MCF 10A (cell line): ENCODE data around the gene PPM1H. TPM values are rescaled to one million over a fixed set of nuclear protein-coding genes. Genes with fewer than 3 reads are reported as not detected.

ENCODE experiments used
- Bru-seq: library from RNA; stranded (reverse); fragments of 400-500 nt; gene quantifications from one replicate; lab custom pipeline; 2021; lab: Mats Ljungman, UMichigan
- BruChase-seq, 2 experiments: library from RNA; stranded (reverse); fragments of 400-500 nt; gene quantifications; one replicate each; lab custom pipeline; 2021; lab: Mats Ljungman, UMichigan
- BruUV-seq: library from RNA; stranded (reverse); fragments of 400-500 nt; replicated peaks from 2 replicates; lab custom pipeline; 2021; lab: Mats Ljungman, UMichigan
- CTCF ChIA-PET: fragments of 300-600 bp; sonication (Branson Sonifier 250); formaldehyde crosslinking; extraction: SDS; loops from one replicate; lab custom pipeline; 2021; ENCODE audit warnings: antibody characterized with exemption, inconsistent platforms; lab: Yijun Ruan, JAX
- POLR2A ChIA-PET: fragments of 300-600, 350-650 bp; sonication (Branson Sonifier 250); formaldehyde crosslinking; extraction: SDS; loops from one replicate; lab custom pipeline; 2020; ENCODE audit warnings: antibody characterized with exemption, inconsistent platforms; lab: Yijun Ruan, JAX
- DNase-seq: peaks from one replicate; pipeline ENCODE4 v3.0.0-alpha.2; 2018; ENCODE audit not compliant: unreplicated experiment
- H3K27ac Mint-ChIP-seq: one replicate; pipeline ENCODE4 v1.8.0; 2022; ENCODE audit warnings: mild to moderate bottlenecking, low read depth, mixed read lengths; ENCODE audit not compliant: unreplicated experiment
- H3K27me3 Mint-ChIP-seq: one replicate; pipeline ENCODE4 v1.8.0; 2022; ENCODE audit warnings: mixed read lengths; ENCODE audit not compliant: insufficient read depth, unreplicated experiment
- H3K36me3 Mint-ChIP-seq: one replicate; pipeline ENCODE4 v1.8.0; 2022; ENCODE audit warnings: mild to moderate bottlenecking, moderate library complexity, mixed read lengths; ENCODE audit not compliant: insufficient read depth, unreplicated experiment
- H3K4me1 Mint-ChIP-seq: one replicate; pipeline ENCODE4 v1.8.0; 2022; ENCODE audit warnings: mixed read lengths; ENCODE audit not compliant: insufficient read depth, unreplicated experiment
- H3K4me3 Mint-ChIP-seq: one replicate; pipeline ENCODE4 v1.8.0; 2022; ENCODE audit warnings: mild to moderate bottlenecking, moderate library complexity, mixed read lengths; ENCODE audit not compliant: unreplicated experiment
- H3K9me3 Mint-ChIP-seq: one replicate; pipeline ENCODE4 v1.8.0; 2022; ENCODE audit warnings: mixed read lengths; ENCODE audit not compliant: unreplicated experiment
- intact Hi-C: fragments of 100-400 bp; cut with micrococcal nuclease; formaldehyde crosslinking; loops from 2 replicates; pipeline ENCODE4 v1.14.1; 2022
- long read RNA-seq: library from polyadenylated mRNA; stranded (forward); transcript quantifications from one replicate; pipeline ENCODE4 v2.0.0, GENCODE V29; 2022
- total RNA-seq: library from RNA; stranded (reverse); gene quantifications from 2 replicates; pipeline ENCODE4 v1.2.3, GENCODE V29; 2022
- TF ChIP-seq, protein P1 (sequence below): fragments of 200-600 bp; IDR thresholded peaks from one replicate; pipeline ENCODE4 v1.8.0; 2022; ENCODE audit warnings: antibody characterized with exemption, mild to moderate bottlenecking; ENCODE audit not compliant: unreplicated experiment

Gene PPM1H, protein sequence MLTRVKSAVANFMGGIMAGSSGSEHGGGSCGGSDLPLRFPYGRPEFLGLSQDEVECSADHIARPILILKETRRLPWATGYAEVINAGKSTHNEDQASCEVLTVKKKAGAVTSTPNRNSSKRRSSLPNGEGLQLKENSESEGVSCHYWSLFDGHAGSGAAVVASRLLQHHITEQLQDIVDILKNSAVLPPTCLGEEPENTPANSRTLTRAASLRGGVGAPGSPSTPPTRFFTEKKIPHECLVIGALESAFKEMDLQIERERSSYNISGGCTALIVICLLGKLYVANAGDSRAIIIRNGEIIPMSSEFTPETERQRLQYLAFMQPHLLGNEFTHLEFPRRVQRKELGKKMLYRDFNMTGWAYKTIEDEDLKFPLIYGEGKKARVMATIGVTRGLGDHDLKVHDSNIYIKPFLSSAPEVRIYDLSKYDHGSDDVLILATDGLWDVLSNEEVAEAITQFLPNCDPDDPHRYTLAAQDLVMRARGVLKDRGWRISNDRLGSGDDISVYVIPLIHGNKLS
- total RNA-seq (0.49 and 2.0 TPM in 2 replicates), Bru-seq, nascent RNA (percentile 28 among the genes with signal in this experiment), BruChase-seq, experiment 1, labeled RNA remaining after a 6-hour chase (percentile 22 among the genes with signal in this experiment), BruChase-seq, experiment 2, labeled RNA remaining after a 2-hour chase (percentile 22 among the genes with signal in this experiment)
- long read RNA-seq, full-length matches to known transcripts = 3 of 7 reads
- long read RNA-seq, partial matches to known transcripts = 2 of 7 reads
- long read RNA-seq, other reads (novel, unspliced or antisense) = 2 of 7 reads

- Mint-ChIP-seq H3K27ac (peak within 1 kb of the TSS; percentile 61), H3K4me3 (peak within 1 kb of the TSS; percentile 84), H3K4me1 (peaks cover 13% of the 10 kb centered on the region), H3K36me3 (no peaks in the 10 kb centered on the region), H3K27me3 (peaks cover 20% of the 10 kb centered on the region), H3K9me3 (no peaks in the 10 kb centered on the region)
- TF ChIP-seq, protein P1, sequence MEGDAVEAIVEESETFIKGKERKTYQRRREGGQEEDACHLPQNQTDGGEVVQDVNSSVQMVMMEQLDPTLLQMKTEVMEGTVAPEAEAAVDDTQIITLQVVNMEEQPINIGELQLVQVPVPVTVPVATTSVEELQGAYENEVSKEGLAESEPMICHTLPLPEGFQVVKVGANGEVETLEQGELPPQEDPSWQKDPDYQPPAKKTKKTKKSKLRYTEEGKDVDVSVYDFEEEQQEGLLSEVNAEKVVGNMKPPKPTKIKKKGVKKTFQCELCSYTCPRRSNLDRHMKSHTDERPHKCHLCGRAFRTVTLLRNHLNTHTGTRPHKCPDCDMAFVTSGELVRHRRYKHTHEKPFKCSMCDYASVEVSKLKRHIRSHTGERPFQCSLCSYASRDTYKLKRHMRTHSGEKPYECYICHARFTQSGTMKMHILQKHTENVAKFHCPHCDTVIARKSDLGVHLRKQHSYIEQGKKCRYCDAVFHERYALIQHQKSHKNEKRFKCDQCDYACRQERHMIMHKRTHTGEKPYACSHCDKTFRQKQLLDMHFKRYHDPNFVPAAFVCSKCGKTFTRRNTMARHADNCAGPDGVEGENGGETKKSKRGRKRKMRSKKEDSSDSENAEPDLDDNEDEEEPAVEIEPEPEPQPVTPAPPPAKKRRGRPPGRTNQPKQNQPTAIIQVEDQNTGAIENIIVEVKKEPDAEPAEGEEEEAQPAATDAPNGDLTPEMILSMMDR = peak; percentile 40
- ChIA-PET CTCF (interaction anchor here (0.7 to 4.7 kb wide), 21 partner anchors 8 to 361 kb away, joined by 3 to 27 read pairs (median 4); no protein-coding TSS in a partner anchor), POLR2A (interaction anchor here (0.7 to 2.5 kb wide), 7 partner anchors 12 to 468 kb away, joined by 3 to 9 read pairs (median 3); partner anchors contain the start of gene MON2)
- no TSS peak for BruUV-seq
- intact Hi-C loops = loop anchor here (2.0 to 10.0 kb wide), 2 partner anchors 122 to 130 kb away; no protein-coding TSS in a partner anchor
- peak; percentile 48 for DNase-seq
Observed at GRCh38 chr12:62934799-62935674, at the start of gene PPM1H. PPM1H (minus strand) TSS chr12:62935150; CDS start chr12:62934736, 414 bp downstream.

- H3K9me3 Mint-ChIP-seq = no peaks in the 10 kb centered on the region
- TF ChIP-seq, protein P1 = no peak
- H3K4me3 Mint-ChIP-seq = no peak overlapping the region
- POLR2A ChIA-PET = no interaction called here
- no peaks in the 10 kb centered on the region for H3K36me3 Mint-ChIP-seq
- no peaks in the 10 kb centered on the region for H3K4me1 Mint-ChIP-seq
- no TSS peak for BruUV-seq
- H3K27ac Mint-ChIP-seq = no peak overlapping the region
- DNase-seq = peak; percentile 4
- intact Hi-C loops = no loop called here
- CTCF ChIA-PET = no interaction called here
- H3K27me3 Mint-ChIP-seq = peaks cover 23% of the 10 kb centered on the region
Observed at GRCh38 chr12:62983594-62983993, 48.6 kb upstream of the PPM1H start.

- Mint-ChIP-seq H3K27me3 (peaks cover 10% of the 10 kb centered on the region), H3K4me3 (no peak overlapping the region), H3K4me1 (no peaks in the 10 kb centered on the region), H3K27ac (no peak overlapping the region), H3K36me3 (no peaks in the 10 kb centered on the region), H3K9me3 (no peaks in the 10 kb centered on the region)
- ChIA-PET POLR2A (no interaction called here), CTCF (no interaction called here)
- BruUV-seq = no TSS peak
- intact Hi-C loops = no loop called here
- TF ChIP-seq, protein P1 = no peak
- no peak for DNase-seq
Observed at GRCh38 chr12:62978768-62979167, 43.8 kb upstream of the PPM1H start.
